ENCODE results near the gene PRDM8. TPM values are rescaled to one million over a fixed set of nuclear protein-coding genes. Genes with fewer than 3 reads are reported as not detected.

The PRDM8 gene
- total RNA-seq, 2 donors from 2014 or later = 26.6 to 58.0 TPM

DNA sequence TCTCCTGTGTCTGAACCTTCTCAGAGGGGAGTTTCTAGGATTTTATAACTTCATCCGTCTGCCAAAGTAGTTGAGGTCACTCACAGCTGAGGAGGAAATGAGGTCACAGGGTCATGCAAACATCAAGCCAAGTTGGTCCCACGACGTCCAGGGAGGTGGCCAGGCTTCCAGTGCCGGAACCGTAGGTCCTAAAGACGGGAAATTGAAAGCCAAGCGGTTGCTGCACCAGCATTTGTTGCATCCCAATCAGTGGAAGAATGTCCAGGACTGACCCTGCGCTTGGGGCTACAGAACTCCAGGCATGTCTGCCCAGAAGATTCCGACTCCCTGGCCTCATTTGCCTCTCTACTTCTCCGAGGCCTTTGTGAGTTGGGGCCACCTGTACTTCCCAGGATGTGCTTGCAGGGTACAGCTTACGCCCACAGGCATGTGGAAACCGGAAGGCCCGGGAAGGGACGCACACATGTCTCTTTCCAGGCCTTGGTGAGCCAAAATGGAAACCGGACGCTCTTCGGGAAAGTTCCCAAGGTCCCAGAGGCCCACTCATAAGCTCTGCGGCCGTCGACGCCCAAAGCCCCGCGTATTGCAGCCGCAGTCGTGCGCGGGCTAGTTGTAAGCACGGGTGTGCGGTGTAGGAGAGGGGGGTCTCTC, 9.3 kb downstream of the PRDM8 start:
- no peak for TF ChIP-seq CTCF (IDR thresholded peaks at IDR 0.05)
- TF ChIP-seq POLR2AphosphoS5 (IDR thresholded peaks at IDR 0.05) = no peak
- no peak for TF ChIP-seq POLR2A (IDR thresholded peaks at IDR 0.05)
- no peaks in the 10 kb centered on the region for H3K9me3 ChIP-seq
- 70% methylated on average over 29 of the region's 29 CpGs for WGBS
- H3K36me3 ChIP-seq = no peaks in the 10 kb centered on the region
- intact Hi-C loops (cut with DNase I) = loop anchor here (10.0 kb wide), 1 partner anchor 382 kb away; no protein-coding TSS in a partner anchor
- no peak overlapping the region for H3K27ac ChIP-seq
- no peak overlapping the region for H3K4me3 ChIP-seq
- no peaks in the 10 kb centered on the region for H3K4me1 ChIP-seq (replicated peaks)
- no peaks in the 10 kb centered on the region for H3K27me3 ChIP-seq (replicated peaks; ENCODE audit: insufficient read depth)
- DNase-seq (ENCODE audit: low spot score) = no peak

- intact Hi-C loops (cut with DNase I) = loop anchor here (10.0 kb wide), 1 partner anchor 382 kb away; no protein-coding TSS in a partner anchor
- no peaks in the 10 kb centered on the region for H3K9me3 ChIP-seq
- H3K4me1 ChIP-seq (replicated peaks) = no peaks in the 10 kb centered on the region
- 67% methylated on average over 27 of the region's 27 CpGs for WGBS
- H3K36me3 ChIP-seq = no peaks in the 10 kb centered on the region
- TF ChIP-seq CTCF (IDR thresholded peaks at IDR 0.05) = no peak
- TF ChIP-seq POLR2AphosphoS5 (IDR thresholded peaks at IDR 0.05) = no peak
- TF ChIP-seq POLR2A (IDR thresholded peaks at IDR 0.05) = no peak
- DNase-seq (ENCODE audit: low spot score) = no peak
- H3K27me3 ChIP-seq (replicated peaks; ENCODE audit: insufficient read depth) = no peaks in the 10 kb centered on the region
- no peak overlapping the region for H3K27ac ChIP-seq
- no peak overlapping the region for H3K4me3 ChIP-seq
These were observed 9.9 kb downstream of the PRDM8 start for GRCh38 chr4:80207172-80207583.

GRCh38 chr4:80207664-80208063, 10.4 kb downstream of the PRDM8 start:
- WGBS = 91% methylated on average over 10 of the region's 10 CpGs

DNA sequence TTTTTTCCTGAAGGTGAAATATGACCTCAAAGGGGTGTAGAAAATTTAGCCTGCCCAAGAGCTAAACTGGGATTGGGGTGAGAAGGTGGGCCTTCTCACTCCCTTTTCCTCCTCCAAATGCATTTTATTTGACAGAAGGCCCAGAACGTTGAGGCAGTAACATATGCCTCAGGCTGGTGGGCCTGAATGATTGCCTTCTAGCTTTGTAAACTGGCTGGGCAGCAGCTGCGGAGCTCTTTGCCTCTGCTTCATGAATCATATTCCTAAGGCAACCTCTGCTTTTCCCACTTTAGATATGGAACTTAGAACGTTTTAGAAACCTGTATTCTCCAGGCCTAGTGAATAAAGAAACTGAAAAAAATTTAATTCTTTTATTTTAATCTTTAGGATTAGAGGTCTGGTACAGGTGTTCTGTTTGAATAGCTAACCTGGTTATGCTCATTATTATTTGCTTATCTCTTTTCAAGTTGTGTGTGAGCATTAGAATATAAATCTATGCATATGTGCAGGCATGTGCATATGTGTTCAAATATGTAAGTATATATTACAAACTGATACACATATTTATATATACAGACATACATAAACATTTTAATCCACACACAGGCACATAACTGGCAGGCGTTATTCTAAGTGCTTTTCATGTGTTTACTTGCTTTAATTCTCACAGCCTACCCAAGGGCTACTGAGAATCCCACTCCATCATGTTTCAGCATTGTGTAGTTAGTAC, 11.5 kb downstream of the PRDM8 start:
- Histone ChIP-seq H3K4me3 (no peak overlapping the region), H3K4me1 (replicated peaks) (no peaks in the 10 kb centered on the region), H3K27ac (no peak overlapping the region), H3K9me3 (no peaks in the 10 kb centered on the region), H3K36me3 (no peaks in the 10 kb centered on the region), H3K27me3 (replicated peaks; ENCODE audit: insufficient read depth) (no peaks in the 10 kb centered on the region)
- intact Hi-C loops (cut with DNase I) = loop anchor here (10.0 kb wide), 1 partner anchor 384 kb away; no protein-coding TSS in a partner anchor
- TF ChIP-seq CTCF (IDR thresholded peaks at IDR 0.05) (no peak), POLR2AphosphoS5 (IDR thresholded peaks at IDR 0.05) (no peak), POLR2A (IDR thresholded peaks at IDR 0.05) (no peak)
- no peak for DNase-seq (ENCODE audit: low spot score)
- WGBS = 79% methylated on average over 4 of the region's 4 CpGs

More at GRCh38 chr4:80207664-80208063, 10.4 kb downstream of the PRDM8 start:
- H3K36me3 ChIP-seq = no peaks in the 10 kb centered on the region
- H3K4me1 ChIP-seq (replicated peaks) = no peaks in the 10 kb centered on the region
- intact Hi-C loops (cut with DNase I) = loop anchor here (10.0 kb wide), 1 partner anchor 383 kb away; no protein-coding TSS in a partner anchor
- no peak for DNase-seq (ENCODE audit: low spot score)
- H3K9me3 ChIP-seq = no peaks in the 10 kb centered on the region
- no peak overlapping the region for H3K27ac ChIP-seq
- no peaks in the 10 kb centered on the region for H3K27me3 ChIP-seq (replicated peaks; ENCODE audit: insufficient read depth)
- no peak for TF ChIP-seq POLR2A (IDR thresholded peaks at IDR 0.05)
- no peak overlapping the region for H3K4me3 ChIP-seq

DNA sequence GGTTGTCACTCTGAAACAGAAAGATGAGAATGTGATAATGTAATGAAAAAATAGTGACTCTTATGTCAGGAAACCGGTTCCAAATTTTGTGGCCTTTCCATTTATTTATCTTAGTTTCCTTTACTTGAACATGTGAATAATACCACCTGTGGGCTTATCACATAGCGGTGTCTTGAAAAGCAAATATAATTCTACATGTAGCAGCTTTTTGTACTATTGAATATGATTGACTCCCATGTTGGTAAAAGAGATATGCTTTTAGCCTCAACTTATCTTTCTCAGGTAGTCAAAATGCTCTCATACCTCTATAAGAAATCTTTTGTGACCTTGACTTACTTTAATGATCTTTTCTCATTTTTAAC, 12.0 kb downstream of the PRDM8 start:
- intact Hi-C loops (cut with DNase I) = loop anchor here (10.0 kb wide), 1 partner anchor 385 kb away; no protein-coding TSS in a partner anchor
- no peaks in the 10 kb centered on the region for H3K27me3 ChIP-seq (replicated peaks; ENCODE audit: insufficient read depth)
- no peaks in the 10 kb centered on the region for H3K4me1 ChIP-seq (replicated peaks)
- H3K36me3 ChIP-seq = no peaks in the 10 kb centered on the region
- H3K4me3 ChIP-seq = no peak overlapping the region
- H3K9me3 ChIP-seq = no peaks in the 10 kb centered on the region
- H3K27ac ChIP-seq = no peak overlapping the region
- no peak for DNase-seq (ENCODE audit: low spot score)
- 88% methylated on average over 2 of the region's 2 CpGs for WGBS
- no peak for TF ChIP-seq POLR2A (IDR thresholded peaks at IDR 0.05)
- TF ChIP-seq POLR2AphosphoS5 (IDR thresholded peaks at IDR 0.05) = no peak
- TF ChIP-seq CTCF (IDR thresholded peaks at IDR 0.05) = no peak

Measured in prostate gland (tissue), 2 donors.